Myocyte (in vitro differentiated cells): Measurements from ENCODE around the gene PPL. TPM values are rescaled to one million over a fixed set of nuclear protein-coding genes. Genes with fewer than 3 reads are reported as not detected.
"Not testable (repeated sequence)": the region's sequence is repeated elsewhere in the genome, so short reads cannot be mapped to it uniquely, and the experiment has no call there.

Source experiments
- DNase-seq: peaks from one replicate; pipeline ENCODE4 v3.0.0-alpha.2; 2012; ENCODE audit warnings: low read depth
- total RNA-seq: library from RNA; depleted of rRNA; stranded (reverse); fragments of >200 nt; gene quantifications from 2 replicates; pipeline ENCODE4 v1.2.3, GENCODE V29; 2014

PPL gene
- total RNA-seq, 1 donor from 2014 or later, result 5.9 TPM

DNA sequence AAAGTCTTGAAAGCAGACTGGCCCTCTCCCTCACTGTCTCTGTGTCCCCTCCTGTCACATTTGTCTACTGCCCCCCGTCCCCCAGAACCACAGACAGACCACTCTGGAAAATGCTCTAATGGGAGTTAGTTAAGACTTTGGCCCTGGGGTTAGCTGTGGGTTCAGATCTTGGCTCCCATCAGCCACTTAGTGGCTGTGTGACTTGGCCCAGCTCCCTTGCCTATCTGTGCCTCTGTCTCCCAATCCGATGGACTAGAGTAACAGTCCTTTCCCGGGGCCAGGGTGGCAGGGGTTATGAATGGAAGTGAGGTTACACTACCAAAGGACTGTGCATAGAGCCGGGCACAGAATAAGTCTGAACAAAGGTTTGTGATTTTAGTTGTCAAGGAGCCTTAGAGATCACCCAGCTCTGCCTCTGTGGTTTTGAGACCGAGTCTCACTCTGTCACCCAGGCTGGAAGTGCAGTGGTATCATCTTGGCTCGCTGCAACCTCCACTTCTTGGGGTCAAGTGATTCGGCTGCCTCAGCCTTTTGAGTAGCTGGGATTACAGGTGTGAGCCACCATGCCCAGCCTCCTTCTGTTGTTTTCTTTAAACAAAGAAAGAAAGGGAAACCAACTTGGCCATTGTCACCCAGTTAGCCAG is 23.7 kb downstream of the PPL start:
- DNase-seq, result peak; percentile 47

DNA sequence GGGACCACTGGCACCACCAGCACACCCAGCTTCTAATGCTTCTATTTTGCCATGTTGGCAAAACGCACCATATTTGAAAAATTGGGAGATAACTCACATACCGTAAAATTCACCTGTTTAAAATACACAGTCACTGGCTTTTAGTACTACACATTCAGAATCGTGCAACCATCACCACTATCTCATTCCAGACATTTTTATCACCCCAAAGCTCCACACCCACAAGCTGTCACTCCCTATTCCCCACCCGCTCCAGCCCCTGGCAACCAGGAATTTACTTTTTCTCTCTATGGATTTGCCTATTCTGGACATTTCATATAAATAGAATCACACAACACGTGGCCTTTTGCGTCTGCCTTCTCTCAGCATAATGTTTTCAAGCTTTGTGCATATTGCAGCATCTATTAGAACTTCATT is 25.0 kb downstream of the PPL start:
- peak; percentile 61 for DNase-seq

DNA sequence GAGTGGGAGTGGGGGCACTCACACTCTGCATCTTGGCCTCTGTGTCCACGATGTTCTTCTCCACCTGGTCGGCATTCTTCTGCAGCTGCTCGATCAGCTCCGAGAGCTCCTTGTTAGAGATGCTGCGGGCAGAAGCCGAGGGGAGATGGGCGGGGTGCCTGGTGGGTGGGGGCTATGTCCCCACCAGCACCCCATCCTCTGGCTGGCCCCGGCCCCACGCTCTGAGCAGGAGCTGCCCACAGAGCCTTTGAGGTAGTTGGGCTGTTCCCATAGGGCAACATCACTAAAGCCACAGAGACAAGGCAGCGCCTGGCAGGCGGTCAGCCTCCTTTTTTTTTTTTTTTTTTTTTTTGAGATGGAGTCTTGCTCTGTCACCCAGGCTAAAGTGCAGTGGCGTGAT is 26.1 kb downstream of the PPL start:
- DNase-seq, result no peak

DNA sequence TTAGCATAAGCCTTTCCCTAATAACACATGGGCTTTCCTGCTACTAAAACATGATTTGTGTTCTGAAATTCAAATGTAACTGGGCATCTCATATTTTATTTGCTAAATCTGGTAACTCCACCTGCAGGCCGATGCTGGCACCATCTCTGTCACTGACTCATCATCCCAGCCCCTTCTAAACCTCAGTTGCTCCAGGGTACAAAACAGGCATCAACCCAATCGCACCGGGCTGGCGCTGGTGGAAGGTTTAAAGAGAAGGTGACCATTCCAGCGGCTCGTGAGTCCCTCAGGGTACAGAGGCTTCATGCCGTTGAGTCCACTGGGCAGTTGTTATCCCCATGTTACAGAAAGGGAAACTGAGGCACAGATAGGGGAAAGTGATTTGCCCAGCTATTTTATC is 27.1 kb downstream of the PPL start:
- no peak for DNase-seq

- DNase-seq, result peak; percentile 38
Observed at GRCh38 chr16:4908854-4909401, 28.0 kb downstream of the PPL start.

DNA sequence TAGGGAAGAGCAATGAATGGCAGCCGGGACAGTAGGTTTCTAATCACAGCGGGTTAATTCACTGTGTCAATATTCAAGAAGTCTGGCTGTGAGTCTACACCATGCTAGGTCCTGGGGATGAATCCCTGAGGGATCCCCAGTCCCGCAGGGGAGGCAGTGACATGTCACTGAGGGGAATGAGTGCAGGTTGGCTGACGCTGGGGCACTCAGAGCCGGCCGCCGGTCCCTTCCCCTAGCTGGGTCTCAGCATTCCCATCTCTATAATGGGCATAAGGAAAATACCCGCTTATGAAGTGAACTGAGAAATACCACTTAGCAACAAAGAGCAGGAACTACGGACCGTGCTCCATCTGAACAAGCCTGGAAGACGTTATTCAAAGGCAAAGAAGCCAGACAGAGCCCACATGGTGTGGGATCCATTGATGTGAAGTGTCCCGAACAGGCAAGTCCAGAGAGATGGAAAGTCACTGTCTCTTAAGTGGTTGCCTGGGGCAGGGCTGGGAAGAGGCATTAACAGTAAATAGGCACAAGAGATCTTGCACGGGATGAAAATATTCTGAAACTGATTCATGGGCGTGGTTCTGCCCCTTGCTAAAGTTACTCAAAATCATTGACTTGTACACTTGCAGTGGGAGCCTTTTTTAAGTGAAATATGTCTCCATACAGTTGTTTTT is 31.9 kb downstream of the PPL start:
- DNase-seq, result no peak

DNA sequence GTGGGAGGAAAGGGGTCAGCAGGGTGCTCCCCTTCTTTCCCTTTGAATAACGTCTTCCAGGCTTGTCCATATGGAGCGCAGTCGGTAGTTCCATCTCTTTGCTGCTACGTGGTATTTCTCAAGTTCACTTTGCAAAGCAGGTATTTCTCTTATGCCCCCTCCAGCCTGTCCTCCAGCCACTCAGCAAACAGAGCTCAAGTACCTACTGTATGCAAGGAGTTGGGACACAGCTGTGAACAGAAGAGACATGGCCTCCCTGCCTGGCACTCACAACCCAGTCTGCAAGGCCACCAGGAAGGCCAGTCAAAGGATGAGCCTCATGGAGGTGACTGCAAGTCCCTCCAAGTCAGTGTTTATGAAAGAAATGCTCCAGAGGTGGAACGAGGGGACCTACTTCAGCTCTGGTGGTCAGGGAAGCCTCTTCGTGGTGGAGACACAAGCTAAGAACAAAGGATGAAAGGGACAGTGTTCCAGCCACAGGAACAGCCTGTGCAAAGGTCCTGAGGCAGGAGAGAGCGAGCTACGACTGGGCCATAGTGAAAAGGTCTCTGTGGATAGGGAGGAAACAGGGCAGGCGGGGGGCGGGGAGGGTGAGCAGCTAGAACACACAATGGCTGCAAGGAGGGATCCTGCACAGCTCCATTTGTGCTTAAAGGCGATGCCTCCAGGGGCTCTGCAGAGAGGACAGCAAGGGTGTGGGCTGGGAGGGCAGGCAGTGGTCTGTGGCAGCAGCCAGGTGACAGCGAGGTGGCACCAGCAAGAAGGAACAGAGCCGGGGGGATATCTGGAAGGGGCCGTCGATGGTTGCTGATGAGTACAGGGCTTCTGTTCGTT is 32.6 kb downstream of the PPL start:
- no peak for DNase-seq

- no peak for DNase-seq
Observed at GRCh38 chr16:4902038-4902437, 34.9 kb downstream of the PPL start.

GRCh38 chr16:4900750-4901149 is 36.2 kb downstream of the PPL start:
- no peak for DNase-seq

DNA sequence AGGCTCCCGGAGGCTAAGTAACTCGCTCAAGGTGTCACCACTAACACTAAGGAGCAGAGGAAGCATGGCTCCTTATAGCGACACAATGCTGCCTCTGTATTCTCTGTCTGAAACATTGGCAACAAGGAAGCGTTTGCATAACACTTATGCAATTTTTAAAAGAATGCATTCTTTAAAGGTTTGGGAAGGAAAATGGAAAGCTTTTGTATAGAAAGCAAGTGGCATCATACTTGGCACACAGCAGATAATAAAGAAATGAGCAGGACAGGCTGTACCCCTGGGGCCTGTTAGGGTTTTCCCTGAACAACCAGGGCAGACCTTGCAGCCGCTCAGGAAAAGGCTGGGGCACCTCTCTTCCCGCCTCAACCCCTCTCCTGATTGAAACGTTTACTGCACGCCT is 36.9 kb downstream of the PPL start:
- no peak for DNase-seq

GRCh38 chr16:4899474-4899846 is 37.5 kb downstream of the PPL start:
- no peak for DNase-seq

DNA sequence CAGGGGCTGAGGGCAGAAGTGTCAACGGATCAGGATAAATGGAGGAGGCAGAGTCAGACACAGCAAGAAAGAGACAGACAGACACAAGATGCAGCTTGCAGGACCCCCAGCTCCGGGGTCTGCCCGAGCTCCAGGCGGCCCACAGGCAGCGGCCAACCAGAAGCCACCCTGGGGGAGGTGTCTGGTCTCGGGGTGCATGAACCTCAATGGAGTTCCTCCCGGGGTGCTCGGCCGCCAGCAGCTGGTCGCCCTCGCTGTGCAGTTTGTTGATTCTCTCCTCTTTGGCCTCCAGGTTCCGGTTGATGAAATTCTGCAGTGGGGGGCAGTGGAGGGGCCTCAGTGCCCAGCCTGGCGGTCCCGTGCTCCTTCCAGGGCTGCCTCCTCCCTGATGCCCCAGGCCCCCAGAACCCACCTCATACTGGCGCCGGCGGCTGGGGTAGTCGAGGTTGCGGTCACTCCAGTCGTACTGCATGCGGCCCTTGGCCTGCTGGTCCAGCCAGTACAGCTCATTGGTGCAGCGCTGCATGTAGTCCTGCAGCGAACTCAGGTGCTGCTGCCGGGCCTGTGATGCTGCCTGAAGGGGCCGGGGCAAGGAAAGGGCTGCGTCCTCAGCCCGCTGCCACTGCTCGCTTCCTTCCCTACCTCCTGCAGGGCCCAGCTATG is 38.0 kb downstream of the PPL start:
- DNase-seq, result no peak

DNA sequence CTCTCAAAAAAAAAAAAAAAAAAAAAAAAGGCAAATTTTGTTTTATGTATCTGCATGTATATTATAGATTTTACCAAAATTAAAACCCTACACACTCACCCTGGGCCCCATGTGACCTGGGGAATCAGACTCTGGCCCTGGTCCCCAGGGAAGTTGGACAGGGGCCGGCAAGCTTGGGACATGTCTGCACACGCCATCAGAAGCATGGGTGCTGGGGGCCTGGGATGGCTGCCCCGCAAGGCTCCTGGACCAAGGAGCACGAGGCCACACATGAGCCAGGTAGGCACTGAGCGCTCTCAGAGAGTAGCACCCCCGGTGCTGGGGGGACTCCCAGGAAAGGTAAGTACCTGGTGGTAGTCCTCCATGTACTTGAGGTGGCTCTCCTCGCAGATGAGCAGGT is 39.6 kb downstream of the PPL start:
- no peak for DNase-seq

- not testable (repeated sequence) for DNase-seq
Observed at GRCh38 chr16:4896761-4897160, 40.2 kb downstream of the PPL start.

DNA sequence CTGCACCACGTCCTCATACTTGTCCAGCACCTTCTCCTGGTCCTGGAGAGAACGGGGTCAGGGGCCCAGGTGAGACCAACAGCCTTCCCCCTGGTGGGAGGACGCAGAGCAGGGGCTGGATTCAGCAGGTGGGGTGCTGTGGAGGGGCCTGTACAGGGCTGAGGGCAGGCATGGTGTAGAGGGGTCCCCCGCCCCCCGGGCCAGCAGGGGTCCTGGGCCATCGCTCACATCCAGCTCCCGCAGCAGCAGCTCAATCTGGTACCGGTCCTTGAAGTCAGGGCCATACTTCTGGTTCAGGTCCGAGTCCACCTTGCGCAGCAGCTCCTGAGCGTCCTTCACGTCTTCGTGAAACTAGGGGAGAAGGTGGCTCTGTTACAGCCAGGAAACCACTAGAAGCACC is 41.6 kb downstream of the PPL start:
- DNase-seq, result no peak

DNA sequence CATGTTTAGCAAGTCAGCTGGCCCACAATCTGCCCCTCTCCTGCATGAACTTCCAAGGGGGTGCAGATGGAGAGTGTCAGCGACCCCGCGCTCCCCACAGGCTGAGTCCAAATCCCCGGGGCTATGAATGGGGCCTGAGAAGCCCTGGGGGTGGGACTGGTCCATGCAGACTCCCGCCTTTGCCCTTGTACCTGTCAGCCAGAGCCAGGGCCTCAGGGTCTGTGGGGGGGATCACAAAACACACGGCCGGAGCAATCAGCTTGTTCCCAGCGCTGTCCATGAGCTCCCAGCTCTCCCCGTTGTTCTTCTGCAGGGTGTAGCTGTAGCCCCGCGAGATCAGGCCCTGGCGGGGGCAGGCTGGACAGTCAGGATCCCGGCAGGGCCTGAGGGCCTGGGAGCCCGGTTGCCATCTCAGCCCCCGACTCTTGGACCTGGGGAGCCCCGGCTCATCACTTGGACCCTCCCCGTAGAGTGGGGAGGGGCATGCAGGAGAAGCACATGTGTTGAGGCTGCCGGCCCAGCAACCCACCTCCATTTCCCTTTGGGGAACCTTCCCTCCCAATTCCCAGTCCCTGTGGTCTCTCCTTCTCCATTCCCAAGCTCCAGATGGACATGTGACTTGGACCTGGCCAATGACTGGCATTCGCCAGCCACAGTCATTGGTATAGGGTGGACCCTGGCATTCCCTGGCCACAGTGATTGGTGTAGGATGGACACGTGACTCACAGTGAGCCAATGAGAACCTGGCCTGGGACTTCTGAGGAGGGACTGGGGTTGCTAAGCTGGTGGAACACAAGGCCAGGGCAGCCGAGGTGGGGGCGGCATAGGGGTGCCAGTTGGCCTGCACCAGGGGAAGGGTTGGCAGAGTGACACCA is 42.4 kb downstream of the PPL start:
- peak; percentile 27 for DNase-seq

GRCh38 chr16:4893103-4893862 is 43.7 kb downstream of the PPL start:
- DNase-seq, result no peak

DNA sequence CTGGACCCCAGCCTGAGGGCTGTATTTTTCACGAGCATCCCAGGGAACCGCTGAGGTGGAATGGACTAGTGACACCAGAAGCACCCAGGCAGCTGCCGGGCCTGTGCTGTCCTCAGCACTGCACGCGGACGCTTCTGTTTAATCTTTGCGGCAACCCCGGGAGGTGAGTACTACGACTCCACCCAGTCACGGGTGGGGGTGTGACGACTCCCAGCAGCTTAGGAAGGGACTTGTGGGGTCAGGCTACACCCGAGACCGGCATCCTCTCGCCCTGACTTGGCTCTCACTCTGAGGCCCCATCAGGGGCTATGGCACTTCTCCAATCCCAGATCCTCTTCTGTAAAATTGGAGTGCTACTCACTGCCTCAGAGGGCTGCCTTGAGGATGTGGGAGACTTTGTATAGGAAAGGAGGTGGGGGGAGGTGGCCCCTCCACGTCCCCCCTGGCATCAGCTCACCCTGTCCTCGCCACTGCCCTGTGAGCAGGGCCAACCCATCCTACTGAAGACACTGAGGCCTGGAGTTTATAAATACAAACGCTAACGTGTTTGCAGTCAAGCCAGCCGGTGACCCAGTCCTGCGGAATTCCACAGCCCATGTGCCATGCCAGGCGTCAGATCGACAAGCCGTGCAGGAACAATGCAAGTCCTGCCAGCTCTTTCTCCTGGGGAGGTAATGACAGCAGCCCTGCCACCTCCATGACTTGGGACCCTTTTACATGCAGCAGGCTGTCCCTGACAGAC is 44.4 kb downstream of the PPL start:
- DNase-seq, result peak; percentile 63

DNA sequence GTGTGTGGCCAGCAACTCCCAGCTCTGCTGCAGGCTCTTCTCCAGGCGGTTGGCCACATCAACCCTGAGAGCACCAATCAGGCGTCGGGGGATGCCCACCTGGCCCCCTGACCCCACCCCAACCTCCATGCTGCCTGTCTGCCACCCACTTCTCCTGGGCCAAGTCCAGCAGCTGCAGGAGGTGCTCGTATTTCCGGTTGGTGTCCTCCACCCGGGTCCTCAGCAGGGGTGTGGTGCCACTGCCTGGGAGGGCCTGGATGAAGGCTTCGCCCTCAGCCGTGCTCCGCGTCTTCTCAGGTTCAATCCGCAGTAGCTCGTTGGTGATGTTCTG is 45.1 kb downstream of the PPL start:
- no peak for DNase-seq
